ENCODE measurements around the gene MIGA1. TPM values are rescaled to one million over a fixed set of nuclear protein-coding genes. Genes with fewer than 3 reads are reported as not detected.

The MIGA1 gene
- total and polyA plus RNA-seq, 9 of the 15 experiments (the other 6 are each of a cell fraction or from before 2014, with no cell fraction given), result 1.6 to 5.1 (median 2.9) TPM

DNA sequence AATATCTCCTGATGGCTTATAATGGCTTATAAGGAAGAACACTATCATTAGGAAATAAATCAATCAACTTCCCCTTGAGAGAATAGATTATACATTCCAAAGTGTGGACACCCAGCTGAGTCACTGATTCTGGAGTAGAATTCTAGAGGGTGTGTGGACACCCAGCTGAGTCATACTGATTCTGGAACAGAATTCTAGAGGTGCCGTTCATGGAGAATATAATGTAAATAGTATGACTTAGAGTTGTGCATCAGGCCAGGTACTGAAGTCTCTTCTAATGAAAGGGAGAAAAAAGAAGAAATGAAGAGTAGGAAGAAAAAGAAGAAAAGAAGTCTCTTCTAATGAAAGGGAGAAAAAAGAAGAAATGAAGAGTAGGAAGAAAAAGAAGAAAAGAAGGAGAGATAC, 17.4 kb upstream of the MIGA1 start (continued):
- TF ChIP-seq HIVEP1 (CRISPR knock-in tag; IDR thresholded peaks at IDR 0.05) (no peak), JUND (IDR thresholded peaks at IDR 0.05; ENCODE audit: borderline replicate concordance, low read depth, low read length) (peak; percentile 99), JUND (tag; IDR thresholded peaks at IDR 0.05; ENCODE audit: borderline replicate concordance, low read depth, low read length) (peak; percentile 98), ZNF354B (CRISPR knock-in tag; IDR thresholded peaks at IDR 0.05) (no peak), STAT5A (IDR thresholded peaks at IDR 0.05; ENCODE audit: borderline replicate concordance, low read length) (peak; percentile 44; the same call in 1 of the 2 replicates), HSF4 (CRISPR knock-in tag; IDR thresholded peaks at IDR 0.05; ENCODE audit: borderline replicate concordance) (no peak), MYNN (IDR thresholded peaks at IDR 0.05) (no peak), MYNN (CRISPR knock-in tag; IDR thresholded peaks at IDR 0.05) (no peak), SAFB (IDR thresholded peaks at IDR 0.05; ENCODE audit: borderline replicate concordance, low read depth, low read length) (no peak), CREBBP (IDR thresholded peaks at IDR 0.05; ENCODE audit: low read depth, low read length) (no peak), ZBTB1 (CRISPR knock-in tag; IDR thresholded peaks at IDR 0.05; ENCODE audit: borderline replicate concordance, low read depth) (no peak), FOXK2 (conservative IDR thresholded peaks at IDR 0.05 in 1 of 2, IDR thresholded peaks at IDR 0.05 in 1 of 2; ENCODE audit: low read depth in 2 of 2) (peak in 1 of 2 experiments; percentile 36; a peak in 2 of 4 replicates), ZBTB17 (CRISPR knock-in tag; IDR thresholded peaks at IDR 0.05) (no peak), HNRNPK (IDR thresholded peaks at IDR 0.05; ENCODE audit: low read depth, low read length, poor library complexity, severe bottlenecking) (no peak), ZNF274 (IDR thresholded peaks at IDR 0.05; ENCODE audit: borderline replicate concordance, low read depth, low read length) (no peak), SNRNP70 (optimal IDR thresholded peaks at IDR 0.05; ENCODE audit: low read depth, low read length) (no peak), LEF1 (IDR thresholded peaks at IDR 0.05) (peak; percentile 52; the same call in 1 of the 2 replicates), SRSF7 (optimal IDR thresholded peaks at IDR 0.05; ENCODE audit: low read depth, low read length) (no peak), ZNF436 (CRISPR knock-in tag; IDR thresholded peaks at IDR 0.05) (no peak), SOX6 (IDR thresholded peaks at IDR 0.05) (peak; percentile 86), MAFG (tag; conservative IDR thresholded peaks at IDR 0.05) (peak; percentile 89), RNF2 (IDR thresholded peaks at IDR 0.05) (no peak)
- TF ChIP-seq, protein P1, sequence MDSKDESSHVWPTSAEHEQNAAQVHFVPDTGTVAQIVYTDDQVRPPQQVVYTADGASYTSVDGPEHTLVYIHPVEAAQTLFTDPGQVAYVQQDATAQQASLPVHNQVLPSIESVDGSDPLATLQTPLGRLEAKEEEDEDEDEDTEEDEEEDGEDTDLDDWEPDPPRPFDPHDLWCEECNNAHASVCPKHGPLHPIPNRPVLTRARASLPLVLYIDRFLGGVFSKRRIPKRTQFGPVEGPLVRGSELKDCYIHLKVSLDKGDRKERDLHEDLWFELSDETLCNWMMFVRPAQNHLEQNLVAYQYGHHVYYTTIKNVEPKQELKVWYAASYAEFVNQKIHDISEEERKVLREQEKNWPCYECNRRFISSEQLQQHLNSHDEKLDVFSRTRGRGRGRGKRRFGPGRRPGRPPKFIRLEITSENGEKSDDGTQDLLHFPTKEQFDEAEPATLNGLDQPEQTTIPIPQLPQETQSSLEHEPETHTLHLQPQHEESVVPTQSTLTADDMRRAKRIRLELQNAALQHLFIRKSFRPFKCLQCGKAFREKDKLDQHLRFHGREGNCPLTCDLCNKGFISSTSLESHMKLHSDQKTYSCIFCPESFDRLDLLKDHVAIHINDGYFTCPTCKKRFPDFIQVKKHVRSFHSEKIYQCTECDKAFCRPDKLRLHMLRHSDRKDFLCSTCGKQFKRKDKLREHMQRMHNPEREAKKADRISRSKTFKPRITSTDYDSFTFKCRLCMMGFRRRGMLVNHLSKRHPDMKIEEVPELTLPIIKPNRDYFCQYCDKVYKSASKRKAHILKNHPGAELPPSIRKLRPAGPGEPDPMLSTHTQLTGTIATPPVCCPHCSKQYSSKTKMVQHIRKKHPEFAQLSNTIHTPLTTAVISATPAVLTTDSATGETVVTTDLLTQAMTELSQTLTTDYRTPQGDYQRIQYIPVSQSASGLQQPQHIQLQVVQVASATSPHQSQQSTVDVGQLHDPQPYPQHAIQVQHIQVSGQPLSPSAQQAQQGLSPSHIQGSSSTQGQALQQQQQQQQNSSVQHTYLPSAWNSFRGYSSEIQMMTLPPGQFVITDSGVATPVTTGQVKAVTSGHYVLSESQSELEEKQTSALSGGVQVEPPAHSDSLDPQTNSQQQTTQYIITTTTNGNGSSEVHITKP (IDR thresholded peaks at IDR 0.05; ENCODE audit: partially characterized antibody), result no peak
- TF ChIP-seq, protein P2, sequence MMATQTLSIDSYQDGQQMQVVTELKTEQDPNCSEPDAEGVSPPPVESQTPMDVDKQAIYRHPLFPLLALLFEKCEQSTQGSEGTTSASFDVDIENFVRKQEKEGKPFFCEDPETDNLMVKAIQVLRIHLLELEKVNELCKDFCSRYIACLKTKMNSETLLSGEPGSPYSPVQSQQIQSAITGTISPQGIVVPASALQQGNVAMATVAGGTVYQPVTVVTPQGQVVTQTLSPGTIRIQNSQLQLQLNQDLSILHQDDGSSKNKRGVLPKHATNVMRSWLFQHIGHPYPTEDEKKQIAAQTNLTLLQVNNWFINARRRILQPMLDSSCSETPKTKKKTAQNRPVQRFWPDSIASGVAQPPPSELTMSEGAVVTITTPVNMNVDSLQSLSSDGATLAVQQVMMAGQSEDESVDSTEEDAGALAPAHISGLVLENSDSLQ (IDR thresholded peaks at IDR 0.05), result peak; percentile 80
- TF ChIP-seq, protein P3, sequence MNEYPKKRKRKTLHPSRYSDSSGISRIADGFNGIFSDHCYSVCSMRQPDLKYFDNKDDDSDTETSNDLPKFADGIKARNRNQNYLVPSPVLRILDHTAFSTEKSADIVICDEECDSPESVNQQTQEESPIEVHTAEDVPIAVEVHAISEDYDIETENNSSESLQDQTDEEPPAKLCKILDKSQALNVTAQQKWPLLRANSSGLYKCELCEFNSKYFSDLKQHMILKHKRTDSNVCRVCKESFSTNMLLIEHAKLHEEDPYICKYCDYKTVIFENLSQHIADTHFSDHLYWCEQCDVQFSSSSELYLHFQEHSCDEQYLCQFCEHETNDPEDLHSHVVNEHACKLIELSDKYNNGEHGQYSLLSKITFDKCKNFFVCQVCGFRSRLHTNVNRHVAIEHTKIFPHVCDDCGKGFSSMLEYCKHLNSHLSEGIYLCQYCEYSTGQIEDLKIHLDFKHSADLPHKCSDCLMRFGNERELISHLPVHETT (CRISPR knock-in tag; conservative IDR thresholded peaks at IDR 0.05 in 1 of 2, IDR thresholded peaks at IDR 0.05 in 1 of 2), result no peak

Measured in K562 (cell line).